Measurements from ENCODE around the gene NDFIP2.

DNA sequence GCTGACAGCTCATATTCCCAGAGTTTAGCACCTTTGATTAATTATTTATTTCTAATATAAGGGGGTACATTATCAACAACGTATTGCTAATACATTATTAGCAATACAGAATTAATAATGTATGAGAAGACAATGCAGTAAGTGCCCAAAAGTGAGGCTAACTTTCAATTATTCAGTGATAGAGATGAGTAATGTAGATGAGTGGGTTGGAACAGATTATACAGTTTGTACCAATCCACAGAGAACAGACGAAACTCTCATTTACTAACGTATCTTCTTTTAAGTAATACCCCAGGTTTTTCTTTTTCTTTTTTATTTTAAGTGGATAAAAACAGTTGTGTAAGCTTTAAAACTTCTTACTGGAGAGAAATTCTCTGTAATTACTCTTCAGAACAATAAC is 38.2 kb upstream of the NDFIP2 start:
- TF ChIP-seq EZH2 (IDR thresholded peaks at IDR 0.05) = no peak
- no peak for TF ChIP-seq POLR2AphosphoS5 (IDR thresholded peaks at IDR 0.05; ENCODE audit: borderline replicate concordance, low read depth, low read length)
- TF ChIP-seq FOXP2 (optimal IDR thresholded peaks at IDR 0.05; ENCODE audit: control extremely low read depth, extremely low read length, insufficient read depth) = no peak

Data from SK-N-MC (cell line).